Activated T-cell treated with anti-CD3 and anti-CD28 coated beads, Interleukin-2, amount 50 U/mL, for 1 hour (primary cell): ENCODE data around the gene CD300C.
"Not testable (repeated sequence)": the region's sequence is repeated elsewhere in the genome, so short reads cannot be mapped to it uniquely, and the experiment has no call there.

Experiments
- DNase-seq: peaks from one replicate; pipeline ENCODE4 v3.0.0-alpha.2; 2020

Gene CD300C

GRCh38 chr17:74529243-74529642 is 16.7 kb downstream of the CD300C start:
- no peak for DNase-seq

- no peak for DNase-seq
These were observed 17.3 kb downstream of the CD300C start for GRCh38 chr17:74528491-74529199.

DNA sequence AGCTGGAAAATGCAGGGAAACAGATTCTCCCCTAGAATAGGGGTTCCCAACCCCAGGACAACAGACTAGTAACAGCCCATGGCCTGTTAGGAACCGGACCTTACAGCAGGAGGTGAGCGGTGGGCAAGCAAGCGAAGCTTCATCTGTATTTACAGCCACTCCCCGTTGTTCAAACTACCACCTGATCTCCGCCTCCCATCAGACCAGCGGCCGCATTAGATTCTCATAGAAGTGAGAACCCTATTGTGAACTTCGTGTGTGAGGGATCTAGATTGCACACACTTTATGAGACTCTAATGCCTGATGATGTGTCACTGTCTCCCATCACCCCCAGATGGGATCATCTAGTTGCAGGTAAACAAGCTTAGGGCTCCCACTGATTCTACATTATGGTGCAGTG is 18.2 kb downstream of the CD300C start:
- no peak for DNase-seq

DNA sequence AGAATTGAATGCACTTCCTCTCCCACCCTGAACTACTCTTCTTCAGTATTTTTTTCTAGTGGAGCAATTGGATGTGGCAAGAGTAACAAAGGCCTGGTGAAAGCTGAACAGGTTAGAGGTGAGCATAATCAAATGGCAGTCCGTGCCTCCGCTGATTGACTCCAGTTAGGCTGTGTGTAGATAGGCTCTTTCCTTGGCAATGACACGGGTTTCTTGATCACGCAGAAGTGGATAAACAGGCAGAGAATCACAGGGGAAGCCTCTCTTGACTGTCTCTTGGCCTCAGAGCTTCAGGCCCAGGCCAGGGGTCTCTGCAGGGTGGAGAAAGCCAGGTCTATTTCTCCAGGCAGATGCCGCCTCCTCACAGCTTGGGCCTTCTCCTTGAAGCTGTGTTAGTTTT is 18.8 kb downstream of the CD300C start:
- DNase-seq: no peak

GRCh38 chr17:74526681-74527080 is 19.2 kb downstream of the CD300C start:
- DNase-seq: no peak

DNA sequence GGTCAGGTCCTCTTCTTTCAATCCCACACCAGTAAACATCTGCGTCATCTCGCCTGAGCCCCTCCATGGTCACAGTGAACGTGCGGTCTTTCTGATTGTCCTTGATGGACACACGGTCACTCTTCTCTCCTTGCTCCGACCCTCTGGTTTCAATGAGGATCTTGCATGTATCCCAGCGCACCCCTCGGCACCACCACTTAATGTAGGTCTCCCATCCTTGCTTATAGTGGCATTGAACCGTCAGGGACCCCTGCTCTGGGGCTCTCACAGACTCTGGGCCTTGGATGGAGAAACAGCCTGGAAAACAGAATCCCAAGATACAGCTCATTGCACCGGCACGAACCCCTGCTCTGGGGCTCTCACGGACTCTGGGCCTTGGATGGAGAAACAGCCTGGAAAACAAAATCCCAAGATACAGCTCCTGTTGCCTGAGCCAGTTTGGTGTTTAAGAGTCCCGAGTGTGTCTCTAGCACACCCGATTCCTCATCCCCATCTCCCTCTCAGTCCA is 20.1 kb downstream of the CD300C start:
- no peak for DNase-seq

DNA sequence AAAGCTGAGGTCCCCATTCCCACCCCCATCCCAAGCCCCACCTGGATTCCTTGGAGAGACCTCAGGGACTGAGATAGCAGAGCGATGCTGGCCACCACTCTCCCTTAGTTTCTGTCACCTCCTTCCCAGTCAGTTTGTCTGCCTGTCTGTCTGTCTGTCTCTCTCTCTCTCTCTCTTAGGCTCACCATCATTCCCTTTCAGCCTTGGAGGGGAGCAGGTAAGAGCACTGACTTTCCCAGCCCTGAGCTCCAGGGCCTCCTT is 20.5 kb downstream of the CD300C start:
- no peak for DNase-seq

DNA sequence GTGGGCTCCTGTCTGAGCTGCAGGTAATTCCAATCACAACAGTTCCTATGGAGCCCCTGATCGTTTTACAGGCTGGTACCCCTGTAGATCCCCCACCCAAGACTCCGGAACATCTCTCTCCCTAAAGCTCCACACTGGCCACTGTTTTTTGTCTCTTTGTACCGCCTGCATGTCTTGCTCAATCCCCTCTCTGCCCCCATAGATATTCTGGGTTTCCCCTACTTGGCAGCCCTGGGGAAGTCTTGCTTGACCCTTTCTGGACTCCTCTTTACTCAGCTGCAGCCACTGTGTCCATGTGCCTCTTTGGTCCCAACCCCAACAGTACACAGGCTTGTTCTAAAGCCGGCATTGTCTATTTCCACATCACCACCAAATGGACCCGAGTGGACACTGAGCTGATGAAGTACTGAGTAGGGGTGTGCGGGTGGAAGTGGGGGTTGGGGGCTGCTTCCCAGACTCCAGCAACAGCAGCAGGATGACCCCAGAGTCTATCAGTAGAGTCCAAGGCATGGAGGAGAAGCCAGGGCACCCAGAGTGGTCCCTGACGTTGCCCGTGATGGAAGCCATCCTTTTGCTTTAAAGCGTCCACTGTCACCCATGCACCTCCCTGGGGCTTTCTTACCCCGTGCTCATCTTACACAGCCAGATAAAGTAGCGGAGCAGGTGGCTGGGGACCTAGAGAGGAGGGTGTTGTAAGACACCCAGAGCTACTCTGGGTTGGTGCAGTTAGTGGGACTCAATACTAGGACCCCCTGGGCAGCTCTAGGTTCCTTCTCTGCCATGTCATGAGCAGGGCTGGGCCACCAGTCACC is 21.1 kb downstream of the CD300C start:
- no peak for DNase-seq

GRCh38 chr17:74523308-74523707 is 22.6 kb downstream of the CD300C start:
- DNase-seq: no peak

- no peak for DNase-seq
These were observed 23.4 kb downstream of the CD300C start for GRCh38 chr17:74522381-74523105.

GRCh38 chr17:74521701-74522201 is 24.2 kb downstream of the CD300C start:
- no peak for DNase-seq

- no peak for DNase-seq
These were observed 25.0 kb downstream of the CD300C start for GRCh38 chr17:74520790-74521480.

GRCh38 chr17:74520016-74520434 is 25.9 kb downstream of the CD300C start:
- DNase-seq: no peak

- not testable (repeated sequence) for DNase-seq
These were observed 27.4 kb downstream of the CD300C start for GRCh38 chr17:74518413-74518981.

DNA sequence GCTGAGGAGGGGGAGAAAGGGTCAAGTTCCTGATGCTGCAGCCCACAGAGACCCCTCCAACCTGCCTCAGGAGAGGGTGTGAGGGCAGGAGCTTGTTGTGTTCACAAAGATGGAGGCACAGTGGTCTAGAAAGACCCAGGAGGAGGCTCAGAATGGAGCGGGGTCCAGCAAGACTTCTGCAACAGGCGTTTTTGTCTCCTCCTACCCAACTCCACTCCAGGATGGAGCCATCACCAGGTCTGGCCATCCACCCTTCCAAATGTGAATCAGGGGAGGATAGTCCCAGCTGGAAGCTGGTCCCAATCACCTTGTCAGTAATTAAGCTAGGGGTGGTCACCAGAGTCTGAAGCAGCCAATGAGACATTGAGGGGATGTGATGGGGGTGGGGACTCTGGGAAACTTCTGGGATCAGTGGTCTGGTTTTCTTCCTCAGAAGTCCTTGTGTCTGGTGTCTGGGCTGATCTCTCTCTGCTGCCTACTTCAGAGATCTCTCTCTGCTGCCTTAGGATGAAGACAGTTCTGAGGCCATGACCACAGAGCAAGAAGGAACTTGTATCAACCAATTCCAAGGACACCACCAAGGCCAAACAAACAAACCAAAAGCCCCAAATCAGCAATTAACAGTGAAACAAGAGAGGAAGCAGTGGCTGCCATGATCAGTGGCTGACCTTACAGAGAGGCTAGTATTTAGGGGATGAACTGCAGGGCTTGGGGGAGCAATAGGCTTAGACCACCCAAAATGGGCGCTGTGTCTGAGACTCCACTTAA is 29.2 kb downstream of the CD300C start:
- DNase-seq: no peak

- no peak for DNase-seq
These were observed 30.0 kb downstream of the CD300C start for GRCh38 chr17:74515941-74516340.

GRCh38 chr17:74514632-74515334 is 31.1 kb downstream of the CD300C start:
- DNase-seq: no peak

GRCh38 chr17:74513987-74514631 is 31.8 kb downstream of the CD300C start:
- no peak for DNase-seq

DNA sequence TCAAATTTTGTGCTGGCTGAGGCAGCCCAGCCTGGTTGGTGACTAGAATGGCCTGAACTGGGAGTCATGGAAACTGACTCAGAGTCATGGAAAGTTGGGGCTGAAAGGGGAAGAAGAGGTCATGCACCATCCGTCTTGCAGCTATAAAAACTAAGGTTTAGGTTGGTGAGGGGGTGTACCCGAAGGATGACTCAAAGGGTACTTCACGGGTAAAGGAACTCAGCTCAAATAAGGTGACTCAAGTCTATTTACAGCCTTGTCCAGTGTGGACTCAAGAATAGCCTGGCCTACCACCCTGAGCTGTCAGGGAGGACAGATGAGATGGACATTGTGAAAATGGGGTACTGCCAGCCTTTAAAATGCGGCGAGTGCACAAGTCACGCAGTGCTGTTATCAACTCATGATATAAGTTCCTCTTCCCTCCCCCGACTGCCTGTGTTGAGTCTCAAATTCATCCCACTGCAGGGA is 33.3 kb downstream of the CD300C start:
- no peak for DNase-seq

DNA sequence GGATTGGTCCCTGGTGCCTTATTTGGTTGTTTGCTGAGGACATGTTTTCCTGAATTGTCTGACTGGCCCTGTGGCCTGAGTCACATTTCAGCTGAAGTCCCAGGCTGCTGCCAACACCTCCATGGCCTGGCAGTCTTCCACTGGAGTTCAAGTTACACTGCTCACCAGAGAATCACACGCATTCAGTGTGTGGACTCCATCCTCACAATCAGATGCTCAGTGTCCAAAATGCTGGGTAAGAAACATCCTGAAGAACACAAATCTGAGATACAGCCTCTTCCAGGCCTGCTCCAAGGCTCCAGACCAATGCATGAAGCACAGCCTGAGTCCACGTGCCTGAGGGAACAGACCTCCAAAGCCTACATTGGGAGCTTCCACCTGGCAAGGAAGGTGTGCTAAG is 33.9 kb downstream of the CD300C start:
- no peak for DNase-seq
